NCI-H1048 (cell line): ENCODE measurements around the gene MAPK14.
"Not testable (repeated sequence)": the region's sequence is repeated elsewhere in the genome, so short reads cannot be mapped to it uniquely, and the experiment has no call there.

Source experiments
- DNase-seq: peaks from one replicate; lab custom pipeline; 2025; lab: John Stamatoyannopoulos, UW

Gene MAPK14

DNA sequence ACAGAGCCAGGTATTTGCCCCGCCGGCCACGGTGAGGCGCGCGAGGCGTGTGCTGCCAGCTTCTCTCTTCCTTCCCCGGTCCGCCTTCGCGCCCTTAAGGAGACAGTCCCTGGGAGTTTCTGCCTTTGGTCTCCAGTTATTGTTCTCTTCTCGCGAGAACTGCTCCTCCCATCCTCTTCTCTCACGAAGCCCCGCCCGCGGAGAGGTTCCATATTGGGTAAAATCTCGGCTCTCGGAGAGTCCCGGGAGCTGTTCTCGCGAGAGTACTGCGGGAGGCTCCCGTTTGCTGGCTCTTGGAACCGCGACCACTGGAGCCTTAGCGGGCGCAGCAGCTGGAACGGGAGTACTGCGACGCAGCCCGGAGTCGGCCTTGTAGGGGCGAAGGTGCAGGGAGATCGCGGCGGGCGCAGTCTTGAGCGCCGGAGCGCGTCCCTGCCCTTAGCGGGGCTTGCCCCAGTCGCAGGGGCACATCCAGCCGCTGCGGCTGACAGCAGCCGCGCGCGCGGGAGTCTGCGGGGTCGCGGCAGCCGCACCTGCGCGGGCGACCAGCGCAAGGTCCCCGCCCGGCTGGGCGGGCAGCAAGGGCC lies at the start of gene MAPK14:
MAPK14 (plus strand) TSS at position 308 of the 587 bp plus-strand sequence. CDS start 350 bp downstream, outside the sequence.
- DNase-seq: peak; percentile 100

- not testable (repeated sequence) for DNase-seq
These were observed 47.5 kb upstream of the MAPK14 start for GRCh38 chr6:35980126-35980525.

DNA sequence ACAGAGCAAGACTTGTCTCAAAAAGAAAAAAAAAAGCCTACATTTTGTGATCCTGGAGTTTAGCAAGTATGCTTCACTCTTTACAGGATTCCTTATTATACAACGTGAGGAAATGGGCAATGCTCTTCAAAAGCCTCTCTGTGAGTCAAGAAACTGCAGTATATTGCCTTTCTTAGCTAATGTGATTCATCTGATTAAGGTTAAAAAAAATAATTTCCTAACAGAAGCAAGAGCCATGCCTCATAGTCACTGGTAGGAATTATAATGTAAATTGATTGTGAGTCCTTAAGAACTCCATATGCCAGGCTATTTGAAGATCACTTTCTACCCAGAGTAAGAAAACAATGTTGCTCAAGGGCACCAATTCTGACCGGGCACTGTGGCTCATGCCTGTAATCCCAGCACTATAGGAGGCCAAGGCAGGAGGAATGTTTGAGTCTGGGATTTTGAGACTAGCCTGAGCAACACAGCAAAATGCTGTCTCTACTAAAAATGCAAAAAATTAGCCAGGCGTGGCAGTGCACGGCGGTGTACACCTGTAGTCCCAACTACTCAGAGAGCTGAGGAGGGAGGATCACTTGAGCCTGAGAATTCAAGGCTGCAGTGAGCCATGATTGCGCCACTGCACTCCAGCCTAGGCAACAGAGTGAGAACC lies 46.5 kb upstream of the MAPK14 start:
- DNase-seq: no peak

- no peak for DNase-seq
These were observed 42.9 kb upstream of the MAPK14 start for GRCh38 chr6:35984701-35985100.

DNA sequence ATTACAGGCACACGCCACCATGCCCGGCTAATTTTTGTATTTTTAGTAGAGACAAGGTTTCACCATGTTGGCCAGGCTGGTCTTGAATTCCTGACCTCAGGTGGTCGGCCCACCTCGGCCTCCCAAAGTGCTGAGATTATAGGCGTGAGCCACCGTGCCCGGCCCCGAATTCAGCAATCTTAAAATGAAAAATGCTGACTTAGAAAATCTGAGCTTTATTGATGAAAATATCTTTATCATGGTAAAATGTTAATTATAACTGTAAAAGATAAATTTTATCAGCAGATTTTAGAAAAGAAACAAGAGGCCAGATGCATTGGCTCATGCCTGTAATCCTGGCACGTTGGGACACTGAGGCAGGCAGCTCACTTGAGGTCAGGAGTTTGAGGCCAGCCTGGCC lies 39.6 kb upstream of the MAPK14 start:
- DNase-seq: not testable (repeated sequence)

DNA sequence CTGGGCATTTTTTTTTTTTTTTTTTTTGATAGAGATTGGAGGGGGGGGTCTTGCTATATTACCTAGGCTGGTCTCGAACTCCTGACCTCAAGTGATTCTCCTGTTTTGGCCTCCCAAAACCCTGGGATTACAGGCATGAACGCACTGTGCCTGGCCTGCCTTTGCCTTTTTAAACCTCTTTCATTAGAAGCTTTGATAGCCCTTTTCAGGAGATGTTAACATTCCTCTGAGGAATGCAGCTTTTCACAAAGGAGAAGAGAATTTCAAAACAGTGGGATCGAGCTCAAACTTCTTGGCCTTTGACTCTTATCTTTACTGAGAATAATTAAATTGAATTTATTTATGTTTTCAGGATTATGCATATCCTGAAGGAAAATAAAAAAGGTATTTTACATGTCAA lies 34.5 kb upstream of the MAPK14 start:
- no peak for DNase-seq

DNA sequence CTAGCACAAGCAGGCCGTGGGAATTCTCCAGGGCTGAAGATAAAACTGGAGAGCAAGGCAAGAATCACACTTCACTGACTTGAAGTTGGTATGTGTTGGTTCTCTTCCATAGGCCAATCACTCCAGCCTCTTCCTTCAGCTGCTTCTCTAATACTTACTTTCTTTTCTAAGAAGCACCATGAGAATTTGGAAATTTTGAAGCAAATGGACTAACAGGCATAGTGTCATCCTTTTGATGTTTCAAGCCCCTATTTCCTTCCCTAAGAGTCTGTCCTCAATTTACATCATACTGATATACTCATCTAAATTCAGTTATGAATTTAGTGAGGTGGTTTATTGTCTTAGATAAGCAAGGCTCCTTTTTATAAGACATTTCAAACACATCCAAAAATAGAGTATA lies 27.2 kb upstream of the MAPK14 start:
- DNase-seq: no peak

- DNase-seq: no peak
These were observed 11.9 kb upstream of the MAPK14 start for GRCh38 chr6:36015666-36016065.

DNA sequence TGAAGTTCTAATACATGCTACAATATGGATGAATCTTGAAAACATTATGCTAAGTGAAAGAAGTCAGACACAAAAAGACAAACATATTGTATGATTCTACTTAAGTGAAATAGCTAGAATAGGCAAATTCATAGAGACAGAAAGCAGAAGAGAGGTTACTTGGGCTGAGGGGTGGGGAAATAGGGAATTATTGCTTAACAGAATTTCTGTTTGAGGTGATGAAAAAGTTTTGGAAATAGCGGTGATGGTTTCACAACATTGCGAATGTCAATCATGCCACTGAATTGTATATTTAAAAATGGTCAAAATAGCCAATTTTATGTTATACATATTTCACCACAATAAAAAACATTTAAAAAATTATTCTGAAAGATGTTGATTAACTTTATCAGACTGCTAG lies 9.3 kb upstream of the MAPK14 start:
- DNase-seq: no peak

GRCh38 chr6:36019167-36019566 lies 8.4 kb upstream of the MAPK14 start:
- DNase-seq: no peak

DNA sequence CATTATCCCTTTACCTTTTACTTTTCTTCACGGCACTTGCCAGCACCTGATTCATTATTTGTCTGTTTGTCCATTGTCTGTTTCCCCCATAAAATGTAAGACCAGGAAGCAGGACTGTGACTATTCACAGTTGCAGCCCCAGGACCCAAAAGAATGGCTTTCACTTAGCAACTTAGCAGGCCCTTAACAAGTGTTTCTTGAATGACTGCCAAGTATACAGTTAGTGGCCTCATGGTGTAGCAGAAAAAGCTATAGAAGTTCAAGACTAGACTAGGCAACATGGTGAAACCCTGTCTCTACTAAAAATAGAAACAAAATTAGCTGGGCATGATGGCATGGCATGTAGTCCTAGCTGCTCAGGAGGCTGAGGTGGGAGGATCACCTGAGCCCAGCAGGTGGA lies 7.5 kb upstream of the MAPK14 start:
- no peak for DNase-seq

DNA sequence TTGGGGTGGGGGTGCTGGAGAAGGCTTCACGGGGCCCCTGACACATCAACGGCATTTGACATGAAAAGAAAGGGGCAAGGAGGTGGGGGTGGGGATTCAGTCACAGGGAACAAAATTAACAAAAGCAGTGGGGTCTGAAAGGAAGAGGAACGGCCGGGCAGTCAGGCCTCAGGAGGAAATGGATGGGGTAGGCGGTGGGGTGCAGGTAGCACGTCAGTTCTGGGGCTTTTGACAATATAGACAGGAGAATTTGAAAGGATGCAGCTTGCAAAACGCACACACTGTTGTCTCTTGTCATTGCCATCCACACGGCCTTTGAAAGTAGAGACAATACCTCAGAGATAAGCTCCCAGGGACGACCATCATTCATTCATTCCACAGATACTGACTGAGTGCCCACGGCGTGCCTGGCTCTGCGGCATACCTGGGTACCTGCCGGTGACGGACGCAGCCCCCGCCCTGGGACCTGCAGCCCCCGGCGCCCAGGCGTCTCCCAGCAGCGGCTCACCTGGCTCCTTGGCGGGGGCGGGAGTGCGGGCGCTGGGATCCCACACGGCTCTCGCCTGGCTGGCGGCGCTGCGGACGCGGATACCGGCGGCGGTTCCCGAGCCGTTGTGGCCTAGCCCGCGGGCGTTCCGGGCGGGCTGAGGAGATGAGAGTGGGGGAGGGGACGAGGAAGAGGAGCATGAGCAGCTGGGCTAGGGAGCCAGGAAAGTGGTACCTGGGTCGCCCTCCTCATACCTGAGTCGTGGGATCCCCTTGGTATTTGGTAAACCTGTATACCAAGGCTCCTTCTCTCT lies 3.4 kb upstream of the MAPK14 start, which contains the start of gene SLC26A8:
SLC26A8 (minus strand) TSS at position 646 of the 800 bp plus-strand sequence. CDS start 4,934 bp downstream, outside the sequence.
- no peak for DNase-seq

DNA sequence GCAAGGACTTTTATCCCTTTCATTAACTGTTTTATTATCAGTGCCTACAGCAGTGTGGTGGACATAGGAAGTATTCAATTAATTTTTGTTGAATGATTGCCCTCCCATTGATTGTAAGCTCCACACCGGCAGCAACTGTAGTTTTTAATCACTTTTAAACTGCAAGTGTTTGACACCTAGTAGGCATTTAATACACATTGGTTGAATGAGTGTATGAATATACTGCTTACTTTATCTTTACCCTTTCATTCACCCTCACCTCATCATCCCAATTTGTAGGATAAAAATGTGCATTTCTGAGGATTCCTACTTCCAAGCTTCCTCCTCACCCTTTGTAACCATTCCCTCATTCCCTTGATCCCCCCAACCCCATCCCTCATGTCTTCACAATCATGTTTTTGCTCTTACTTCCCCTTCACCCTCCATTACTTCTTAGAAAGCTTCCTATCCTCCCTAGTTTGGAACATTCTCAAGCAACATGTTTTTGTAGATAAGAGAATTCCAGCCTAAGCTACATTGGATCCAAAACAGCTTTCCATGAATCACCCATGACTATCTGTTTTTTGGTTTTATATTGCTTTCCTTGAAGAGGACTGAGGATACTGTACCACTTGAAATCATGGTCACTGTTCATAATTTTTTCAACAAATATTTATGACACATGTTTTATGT lies 2.2 kb upstream of the MAPK14 start:
- no peak for DNase-seq

GRCh38 chr6:36025932-36026327 lies 1.7 kb upstream of the MAPK14 start:
- DNase-seq: no peak

DNA sequence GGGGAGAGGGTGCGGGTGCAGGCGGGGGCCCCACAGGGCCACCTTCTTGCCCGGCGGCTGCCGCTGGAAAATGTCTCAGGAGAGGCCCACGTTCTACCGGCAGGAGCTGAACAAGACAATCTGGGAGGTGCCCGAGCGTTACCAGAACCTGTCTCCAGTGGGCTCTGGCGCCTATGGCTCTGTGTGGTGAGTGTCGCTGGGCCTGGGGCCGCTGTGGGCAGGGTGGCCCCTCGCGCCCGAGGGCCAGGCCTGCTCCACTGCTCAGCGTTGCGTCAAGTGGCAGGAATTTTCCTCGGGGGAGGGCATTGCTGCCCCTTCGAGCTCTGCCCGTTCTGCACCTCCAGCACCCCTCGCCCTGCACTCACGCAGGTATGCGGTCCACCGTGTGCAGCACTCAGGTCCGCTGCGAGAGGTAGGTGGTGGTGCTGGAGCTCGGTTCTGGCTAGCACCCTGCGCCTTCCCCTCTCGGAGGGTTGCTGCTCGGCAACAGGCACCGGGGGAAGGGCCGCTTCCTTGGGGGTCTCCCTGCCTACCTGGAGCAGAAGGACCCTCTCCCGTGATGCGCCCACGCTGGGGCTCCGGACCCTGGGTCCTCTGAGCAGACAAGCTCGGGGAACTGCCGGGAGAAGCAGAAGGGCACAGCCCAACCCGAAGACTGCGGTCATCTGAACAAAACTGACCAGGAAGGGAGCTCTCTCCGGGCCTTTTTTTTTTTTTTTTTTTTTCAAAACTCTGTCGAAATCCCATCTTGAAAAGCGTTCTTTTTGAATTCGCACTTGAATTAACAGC lies 674 bp downstream of the MAPK14 start:
- no peak for DNase-seq

DNA sequence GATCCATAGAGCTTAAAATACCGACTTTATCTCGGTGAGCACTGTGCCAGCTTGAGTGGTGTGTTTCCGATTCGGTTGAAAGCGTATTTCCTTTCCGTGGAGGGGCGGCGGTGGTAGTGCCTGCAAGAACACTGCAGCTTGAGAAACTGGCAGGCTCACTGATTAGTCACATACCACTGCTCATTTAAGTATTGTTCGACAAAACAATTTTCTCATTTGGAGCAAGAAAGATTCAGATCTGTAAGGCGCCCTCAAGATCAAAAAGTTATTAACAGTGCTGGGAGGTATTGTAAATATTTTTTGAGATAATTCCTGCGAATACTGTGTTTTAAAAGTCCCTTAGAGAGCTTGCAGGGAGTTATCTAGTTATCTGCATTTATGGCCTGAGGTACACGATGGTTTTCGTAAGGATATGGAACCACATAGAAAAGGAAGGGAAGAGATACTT lies 1.3 kb downstream of the MAPK14 start:
- peak; percentile 4 for DNase-seq

DNA sequence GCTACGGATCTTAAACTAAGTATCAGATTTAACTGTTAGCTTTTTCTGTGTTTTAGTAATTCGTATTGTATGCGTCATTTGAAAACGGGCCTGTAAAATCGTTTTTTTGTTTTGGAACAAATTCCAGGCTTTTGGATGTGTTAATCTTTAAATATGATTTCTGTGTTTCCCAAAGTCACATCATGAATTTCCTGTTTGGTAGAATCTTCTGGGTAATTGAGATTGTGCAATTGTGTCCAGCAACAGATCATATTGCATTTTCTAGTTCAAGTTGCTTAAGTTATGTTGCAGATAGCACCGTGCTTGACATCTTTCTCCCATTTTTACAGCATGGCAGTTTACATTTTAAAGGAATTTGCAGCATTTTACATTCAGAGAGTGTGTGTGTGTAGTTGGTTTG lies 1.9 kb downstream of the MAPK14 start:
- no peak for DNase-seq

DNA sequence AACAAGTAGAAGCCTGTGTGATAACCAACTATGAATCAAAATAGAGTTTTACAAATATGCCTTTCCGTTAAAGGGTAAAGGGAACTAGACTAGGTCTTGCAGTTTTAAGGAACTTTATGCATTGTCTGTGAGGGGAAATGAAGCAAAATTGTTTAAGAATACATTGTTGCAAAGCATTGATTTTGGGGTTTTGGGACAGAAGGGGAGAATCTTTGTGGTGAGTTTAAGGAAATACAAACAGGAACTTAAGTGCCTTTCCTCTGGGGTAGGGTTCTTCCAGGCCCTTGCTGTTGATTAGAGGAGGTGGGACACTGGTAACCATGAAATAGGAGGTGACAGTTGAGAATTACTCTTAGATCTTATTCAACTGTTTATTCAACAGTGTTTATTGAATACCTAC lies 4.7 kb downstream of the MAPK14 start:
- no peak for DNase-seq

- not testable (repeated sequence) for DNase-seq
These were observed 5.5 kb downstream of the MAPK14 start for GRCh38 chr6:36033144-36033543.

DNA sequence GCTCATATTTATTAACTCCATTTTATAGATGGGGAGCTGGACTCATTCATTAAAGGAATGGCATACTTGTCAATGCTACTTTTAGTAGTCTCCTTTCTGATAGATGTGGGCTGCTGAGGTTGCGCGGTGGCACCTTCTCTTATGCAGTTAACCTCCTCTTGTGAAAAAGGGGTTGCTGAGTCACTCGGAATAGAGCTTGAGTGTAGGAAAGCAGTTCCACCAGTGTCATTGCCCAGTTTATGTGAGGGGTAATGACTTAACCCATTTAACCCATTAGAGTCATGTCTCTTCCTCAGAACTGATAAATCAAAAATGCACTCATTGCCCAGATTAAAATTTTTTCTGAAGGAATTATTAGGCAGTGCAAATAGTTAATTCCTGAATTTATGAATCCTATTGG lies 6.3 kb downstream of the MAPK14 start:
- DNase-seq: no peak

DNA sequence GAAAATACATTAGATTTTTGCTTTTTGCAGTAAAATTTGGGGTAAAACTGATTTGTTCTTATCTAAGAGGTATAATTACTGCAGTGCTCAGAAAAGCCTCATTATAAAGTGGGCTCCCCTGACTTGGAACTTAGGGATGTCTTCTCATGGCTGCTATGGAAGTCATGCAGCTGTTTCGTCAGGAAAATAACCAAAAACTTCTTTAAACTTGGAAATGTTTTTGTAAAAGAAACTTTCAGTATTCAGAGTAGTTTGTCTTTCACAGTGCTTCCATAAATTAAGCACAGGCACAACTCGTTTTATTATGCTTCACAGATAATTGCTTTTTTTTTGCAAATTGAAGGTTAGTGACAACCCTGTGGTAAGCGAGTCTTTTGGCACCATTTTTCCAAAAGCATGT lies 6.8 kb downstream of the MAPK14 start:
- no peak for DNase-seq

DNA sequence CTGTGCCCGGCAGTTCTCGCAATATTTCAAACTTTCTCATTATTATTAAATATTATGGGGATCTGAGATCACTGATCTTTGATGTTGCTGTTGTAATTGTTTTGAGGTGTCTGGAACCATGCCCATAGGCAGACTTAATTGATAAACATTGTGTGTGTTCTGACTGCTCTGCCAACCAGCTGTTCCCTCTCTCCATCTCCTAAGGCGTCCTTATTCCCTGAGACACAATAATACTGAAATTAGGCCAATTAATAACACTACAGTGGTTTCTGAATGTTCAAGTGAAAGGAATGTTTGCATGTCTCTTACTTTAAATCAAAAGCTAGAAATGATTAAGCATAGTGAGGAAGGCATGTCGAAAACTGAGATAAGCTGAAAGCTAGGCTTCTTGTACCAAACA lies 7.6 kb downstream of the MAPK14 start:
- DNase-seq: no peak
